ENCODE data around the gene POR. TPM values are rescaled to one million over a fixed set of nuclear protein-coding genes. Genes with fewer than 3 reads are reported as not detected.
A peak's percentile ranks its signal among the peaks of the same experiment; 100 is the strongest.

Gene POR
- total RNA-seq, 4 donors from 2014 or later: 10.0 to 122 (median 69.2) TPM

GRCh38 chr7:75980430-75981202, 65.7 kb downstream of the POR start:
- Histone ChIP-seq H3K4me1 (no peaks in the 10 kb centered on the region), H3K27me3 (no peaks in the 10 kb centered on the region), H3K27ac (no peak overlapping the region), H3K9me3 (no peaks in the 10 kb centered on the region), H3K36me3 (no peaks in the 10 kb centered on the region), H3K4me3 (no peak overlapping the region)
- TF ChIP-seq POLR2A (IDR thresholded peaks at IDR 0.05) (no peak), CTCF (IDR thresholded peaks at IDR 0.05) (no peak)
- intact Hi-C loops (cut with DNase I; ENCODE audit: low total_unique reads): no loop called here
- peak in 1 of 2 donors; percentile 11 for DNase-seq

GRCh38 chr7:75981203-75981452, 66.2 kb downstream of the POR start:
- no peaks in the 10 kb centered on the region for H3K4me1 ChIP-seq
- DNase-seq: peak in 1 of 2 donors; percentile 15
- intact Hi-C loops (cut with DNase I; ENCODE audit: low total_unique reads): no loop called here
- H3K36me3 ChIP-seq: no peaks in the 10 kb centered on the region
- H3K27ac ChIP-seq: no peak overlapping the region
- TF ChIP-seq CTCF (IDR thresholded peaks at IDR 0.05) (no peak), POLR2A (IDR thresholded peaks at IDR 0.05) (no peak)
- no peaks in the 10 kb centered on the region for H3K27me3 ChIP-seq
- no peaks in the 10 kb centered on the region for H3K9me3 ChIP-seq
- no peak overlapping the region for H3K4me3 ChIP-seq

GRCh38 chr7:75981453-75982305, 66.7 kb downstream of the POR start:
- H3K27ac ChIP-seq: no peak overlapping the region
- no peak overlapping the region for H3K4me3 ChIP-seq
- no peaks in the 10 kb centered on the region for H3K27me3 ChIP-seq
- no peaks in the 10 kb centered on the region for H3K9me3 ChIP-seq
- TF ChIP-seq CTCF (IDR thresholded peaks at IDR 0.05): no peak
- no peak for TF ChIP-seq POLR2A (IDR thresholded peaks at IDR 0.05)
- intact Hi-C loops (cut with DNase I; ENCODE audit: low total_unique reads): no loop called here
- DNase-seq: peak in 1 of 2 donors; percentile 15
- no peaks in the 10 kb centered on the region for H3K36me3 ChIP-seq
- no peaks in the 10 kb centered on the region for H3K4me1 ChIP-seq

GRCh38 chr7:75982306-75983064, 67.5 kb downstream of the POR start:
- H3K36me3 ChIP-seq: no peaks in the 10 kb centered on the region
- TF ChIP-seq POLR2A (IDR thresholded peaks at IDR 0.05) (no peak), CTCF (IDR thresholded peaks at IDR 0.05) (no peak)
- no peaks in the 10 kb centered on the region for H3K27me3 ChIP-seq
- DNase-seq: peak in 1 of 2 donors; percentile 15
- no peaks in the 10 kb centered on the region for H3K4me1 ChIP-seq
- no peak overlapping the region for H3K4me3 ChIP-seq
- intact Hi-C loops (cut with DNase I; ENCODE audit: low total_unique reads): no loop called here
- no peak overlapping the region for H3K27ac ChIP-seq
- no peaks in the 10 kb centered on the region for H3K9me3 ChIP-seq

Data from uterus (tissue), 4 donors.